GM21576 (cell line): ENCODE data around the gene ZRANB3.

Experiments
- ATAC-seq: cut with Tn5 transposase; IDR thresholded peaks from one replicate; pipeline ENCODE4 v1.9.1; 2021; ENCODE audit warnings: mild to moderate bottlenecking, moderate library complexity; ENCODE audit not compliant: unreplicated experiment

Gene ZRANB3

GRCh38 chr2:135183822-135184221, 347.2 kb downstream of the ZRANB3 start:
- no peak for ATAC-seq

DNA sequence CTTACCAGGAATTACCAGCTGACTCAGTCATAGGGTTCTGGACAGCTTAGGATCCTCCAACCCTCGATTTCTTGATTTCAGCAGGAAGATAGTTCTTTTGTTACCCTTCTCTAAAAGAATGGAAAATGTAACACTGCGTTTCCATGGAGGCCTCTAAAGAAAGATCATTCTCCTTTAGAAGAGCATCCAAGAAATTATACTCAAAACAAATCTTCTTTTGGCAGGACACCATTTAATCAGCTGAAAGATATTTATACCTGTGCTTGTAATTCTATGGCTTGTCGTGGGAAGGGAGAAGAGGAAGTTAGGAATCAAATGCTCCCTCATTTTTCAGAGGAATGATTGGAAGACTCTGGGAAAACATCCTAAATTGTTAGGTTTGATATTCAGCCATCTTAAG, 348.4 kb downstream of the ZRANB3 start:
- no peak for ATAC-seq

DNA sequence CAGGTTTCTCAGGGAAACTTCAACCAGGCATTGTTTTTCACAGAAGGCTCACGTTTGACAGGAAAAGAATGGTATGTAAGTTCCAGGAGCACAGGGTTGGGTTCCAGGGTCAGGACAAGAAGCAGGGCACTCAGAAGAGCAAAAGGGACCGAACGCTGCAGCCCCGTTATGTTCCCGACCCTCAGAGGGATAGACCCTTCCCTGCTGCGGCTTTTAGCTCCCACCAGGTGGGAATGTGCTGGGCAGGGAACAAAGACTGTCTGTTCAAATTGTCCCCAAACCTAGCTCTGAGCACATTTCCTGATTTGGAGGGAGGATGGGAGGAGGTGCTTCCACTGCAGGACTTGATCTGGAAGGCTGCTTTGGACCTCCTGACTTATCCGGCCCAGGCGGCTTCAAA, 348.8 kb downstream of the ZRANB3 start:
- ATAC-seq: no peak

DNA sequence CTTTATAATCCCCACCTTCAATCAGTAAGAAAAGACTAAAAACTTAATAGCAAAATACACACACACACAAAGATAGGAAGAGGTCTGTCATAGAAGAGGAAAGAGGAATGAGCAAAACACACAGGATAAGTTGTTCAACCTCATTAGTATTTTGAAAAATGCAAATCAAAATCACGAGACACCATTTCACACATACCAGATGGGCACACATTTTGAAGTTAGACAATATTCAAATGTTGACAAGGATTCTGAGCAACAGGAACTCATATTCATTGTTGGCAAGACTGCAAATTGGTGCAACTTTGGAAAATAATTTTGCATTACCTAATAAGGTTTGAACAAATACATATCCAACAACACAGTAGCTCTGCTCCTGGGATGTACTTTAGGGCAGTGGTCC, 351.3 kb downstream of the ZRANB3 start:
- no peak for ATAC-seq

GRCh38 chr2:135175177-135175576, 355.8 kb downstream of the ZRANB3 start:
- no peak for ATAC-seq

- no peak for ATAC-seq
Observed at GRCh38 chr2:135174810-135175093, 356.3 kb downstream of the ZRANB3 start.

GRCh38 chr2:135174049-135174809, 356.8 kb downstream of the ZRANB3 start:
- ATAC-seq: no peak

GRCh38 chr2:135169900-135170753, 360.9 kb downstream of the ZRANB3 start:
- no peak for ATAC-seq

- ATAC-seq: no peak
Observed at GRCh38 chr2:135168204-135168856, 362.7 kb downstream of the ZRANB3 start.

DNA sequence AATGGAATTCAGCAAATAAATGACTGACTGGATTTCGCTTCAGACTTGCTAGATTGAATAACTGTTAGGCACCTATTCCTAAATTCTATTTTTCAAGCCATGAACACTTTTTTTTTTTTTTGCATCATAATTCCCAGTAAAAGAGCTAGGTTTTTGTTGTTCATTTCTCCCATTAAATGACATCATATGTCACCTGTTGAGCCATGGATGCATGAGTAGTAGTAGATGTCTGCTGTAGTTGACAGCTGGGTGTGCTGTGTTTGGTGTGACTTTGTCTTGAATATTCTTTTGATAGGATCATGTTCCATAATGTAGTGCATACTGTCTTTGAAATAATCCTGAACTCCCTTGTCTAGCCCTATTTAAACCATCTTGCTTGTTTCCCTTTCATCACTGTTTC, 363.7 kb downstream of the ZRANB3 start:
- ATAC-seq: no peak

DNA sequence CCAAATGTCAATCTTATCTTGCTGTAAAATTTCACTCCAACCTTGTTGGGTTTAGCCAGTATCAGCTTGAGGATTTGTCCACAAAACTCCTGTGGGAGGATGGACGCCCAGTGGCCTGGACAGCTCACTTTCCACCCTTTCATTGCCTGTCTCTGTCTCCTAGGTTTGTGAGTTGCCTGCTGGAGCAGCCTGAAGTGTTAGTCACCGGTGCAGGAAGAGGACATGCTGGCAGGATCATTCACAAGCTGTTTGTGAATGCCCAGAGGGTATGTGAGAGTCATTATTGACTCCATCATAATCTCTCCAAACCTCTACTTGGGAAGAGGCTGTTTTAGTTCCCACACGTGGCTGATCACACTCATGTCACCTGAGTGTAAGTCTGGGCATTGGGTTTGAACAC, 366.6 kb downstream of the ZRANB3 start:
- ATAC-seq: no peak

- no peak for ATAC-seq
Observed at GRCh38 chr2:135163901-135164300, 367.1 kb downstream of the ZRANB3 start.

DNA sequence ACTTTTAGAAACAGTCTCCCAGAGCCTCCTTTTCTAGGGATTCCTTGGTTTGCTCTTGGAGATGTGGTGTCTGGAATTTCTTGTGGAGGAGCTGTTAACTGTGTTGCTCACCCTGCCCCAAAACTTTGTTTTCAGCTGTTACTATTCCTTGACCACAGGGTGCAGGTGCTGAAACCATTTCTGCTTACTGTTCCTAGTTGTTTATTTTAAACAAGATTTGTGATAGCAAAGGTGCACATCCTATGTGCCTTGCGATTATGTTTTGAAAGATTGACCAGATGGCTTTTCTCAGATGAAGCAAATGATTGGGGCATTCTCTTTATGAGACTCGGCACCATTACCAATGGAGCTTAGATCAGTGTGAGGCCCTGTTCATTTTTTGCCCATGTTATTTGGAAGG, 367.7 kb downstream of the ZRANB3 start:
- no peak for ATAC-seq

DNA sequence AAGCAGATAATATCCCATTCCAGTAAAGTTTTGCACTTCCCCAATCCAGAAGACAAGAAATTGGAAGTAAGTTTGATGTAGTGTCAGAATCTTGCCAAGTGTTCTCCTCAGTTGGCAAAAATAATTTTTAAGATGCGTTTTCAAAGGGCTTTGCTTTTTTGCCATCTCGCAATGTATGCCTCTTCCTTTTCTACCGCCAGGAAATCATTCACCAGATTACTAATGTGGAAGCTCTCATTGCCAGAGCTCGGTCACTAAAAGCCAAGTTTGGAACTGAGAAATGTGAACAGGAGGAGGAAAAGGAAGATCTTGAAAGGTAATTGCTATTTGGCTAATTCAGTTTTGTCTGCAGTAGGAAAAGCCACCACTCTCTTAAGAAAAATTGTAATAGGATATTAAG, 368.2 kb downstream of the ZRANB3 start:
- no peak for ATAC-seq

DNA sequence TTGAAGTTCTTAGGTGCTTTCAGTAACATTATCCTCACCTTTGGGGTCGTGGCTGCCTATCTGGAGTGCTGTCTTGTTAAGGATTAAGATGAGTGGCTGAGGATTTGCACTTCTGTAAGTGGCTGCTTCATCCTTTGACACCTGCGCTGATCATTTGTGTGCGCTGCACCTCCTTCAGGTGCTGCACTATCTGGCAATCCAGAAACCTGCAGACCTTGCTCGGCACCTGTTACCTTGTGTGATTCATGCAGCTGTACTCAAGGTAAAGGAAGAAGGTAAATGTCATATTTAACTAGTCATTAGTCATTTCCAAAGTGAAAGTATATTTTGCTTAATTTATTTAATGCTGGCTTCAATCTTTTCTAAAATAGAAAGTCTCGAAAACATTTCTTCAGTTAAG, 368.6 kb downstream of the ZRANB3 start:
- ATAC-seq: no peak

DNA sequence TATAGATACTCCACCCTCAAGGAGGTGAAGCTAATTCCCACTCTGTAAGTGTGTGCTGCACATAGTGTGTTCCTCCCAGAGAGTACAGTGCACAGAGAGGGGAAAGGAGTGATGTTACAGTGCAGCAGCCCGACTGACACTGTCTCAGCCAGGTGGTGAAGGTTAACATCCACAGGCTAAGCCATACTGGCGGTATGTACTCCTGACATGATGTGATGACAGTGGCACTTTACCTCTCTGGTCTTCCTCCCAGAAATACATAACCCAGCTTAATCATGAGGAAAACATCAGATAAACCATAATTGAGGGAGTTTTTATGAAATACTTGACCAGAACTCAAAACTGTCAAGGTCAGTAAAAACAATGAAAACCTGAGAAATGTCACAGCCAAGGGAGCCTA, 371.8 kb downstream of the ZRANB3 start:
- ATAC-seq: no peak

DNA sequence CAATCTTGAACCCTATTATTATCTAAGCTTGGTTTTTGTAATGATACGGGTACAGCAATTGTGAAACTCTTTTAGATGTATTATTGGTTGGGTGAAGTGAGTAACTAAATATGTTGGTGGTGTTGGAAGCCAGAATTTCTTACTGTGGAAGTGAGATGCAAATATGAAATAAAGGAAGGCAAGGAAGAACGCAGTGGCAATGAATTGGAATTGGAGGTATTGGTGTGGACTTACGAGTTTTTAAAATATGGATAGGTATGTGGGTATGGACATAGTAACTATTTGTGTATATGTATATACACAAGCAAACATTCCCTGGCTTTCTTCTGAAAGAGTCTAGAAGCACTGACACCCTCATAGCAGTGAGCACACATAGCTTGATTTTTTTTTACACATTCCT, 373.2 kb downstream of the ZRANB3 start:
- ATAC-seq: no peak

DNA sequence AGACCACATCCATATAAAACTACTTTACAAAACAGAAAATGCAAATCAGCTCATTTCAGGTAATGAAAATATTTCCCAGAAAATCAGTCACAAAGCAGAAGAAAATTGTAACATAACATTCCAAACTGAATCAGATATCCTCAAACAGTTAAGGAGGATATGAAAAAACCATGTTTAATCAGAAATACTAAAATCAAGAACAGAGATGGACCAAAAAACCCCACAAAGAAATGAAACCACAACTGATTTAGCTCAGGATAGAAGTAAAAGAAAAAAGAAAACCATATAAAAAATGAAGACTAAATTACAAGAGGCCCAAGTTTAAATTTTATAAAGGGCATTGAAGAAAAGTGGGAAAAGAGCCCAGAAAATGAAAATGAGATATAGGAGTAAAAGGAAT, 376.1 kb downstream of the ZRANB3 start:
- no peak for ATAC-seq

DNA sequence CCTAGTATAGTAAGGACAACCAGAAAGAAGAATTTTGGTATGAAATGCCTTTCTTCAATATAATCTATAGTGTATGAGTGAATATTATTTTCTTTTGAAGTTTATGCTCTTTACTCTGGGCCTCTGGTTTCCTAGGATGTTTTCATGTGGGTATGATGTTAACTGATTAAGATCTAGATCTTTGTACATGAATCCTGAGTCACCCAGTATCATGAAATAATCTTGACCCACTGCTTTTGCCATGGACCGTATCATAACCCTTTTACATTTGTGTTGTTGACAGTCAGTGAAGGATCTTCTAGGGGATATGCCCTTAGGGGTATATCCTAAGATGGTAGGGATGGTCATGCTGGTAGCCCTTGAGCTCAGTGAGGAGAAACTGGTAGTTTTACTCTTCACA, 378.7 kb downstream of the ZRANB3 start:
- ATAC-seq: no peak

DNA sequence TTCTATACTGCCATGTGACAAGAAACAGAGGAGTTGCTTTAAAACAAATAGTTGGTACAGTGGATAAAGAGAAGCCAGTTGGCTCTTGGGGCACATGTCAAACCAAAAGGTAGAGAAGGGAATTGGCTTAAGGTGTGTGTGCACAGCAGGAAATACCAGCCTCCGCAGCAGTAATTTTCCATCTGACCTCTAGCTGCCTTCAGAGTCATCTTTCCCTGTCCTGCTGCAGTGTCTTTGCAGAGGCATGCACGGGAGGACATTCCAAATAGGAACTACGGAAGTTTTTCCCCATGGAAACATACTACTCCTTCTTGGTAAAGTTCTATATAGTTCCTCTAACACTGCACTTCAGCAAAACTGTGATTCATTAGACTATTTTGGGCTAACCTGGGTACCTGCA, 379.4 kb downstream of the ZRANB3 start:
- ATAC-seq: no peak

DNA sequence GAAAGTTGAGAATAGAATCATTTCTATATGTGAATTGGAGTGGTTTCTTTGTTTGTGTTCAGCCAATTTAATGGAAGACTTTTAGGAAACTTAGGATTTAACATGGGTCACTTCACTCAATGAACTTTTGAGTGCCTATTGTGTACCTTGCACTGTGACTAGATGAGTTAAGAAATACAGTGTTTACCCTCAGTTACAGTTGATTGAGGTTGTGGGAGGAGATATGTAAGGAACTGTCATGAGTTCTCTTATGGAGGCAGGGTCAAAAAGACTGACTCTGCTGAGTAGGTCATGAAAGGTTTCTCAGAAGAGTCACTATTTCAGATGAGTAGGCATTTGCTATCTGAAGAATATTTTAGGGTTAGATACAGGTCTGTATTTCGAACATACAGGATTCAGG, 380.3 kb downstream of the ZRANB3 start:
- ATAC-seq: no peak

DNA sequence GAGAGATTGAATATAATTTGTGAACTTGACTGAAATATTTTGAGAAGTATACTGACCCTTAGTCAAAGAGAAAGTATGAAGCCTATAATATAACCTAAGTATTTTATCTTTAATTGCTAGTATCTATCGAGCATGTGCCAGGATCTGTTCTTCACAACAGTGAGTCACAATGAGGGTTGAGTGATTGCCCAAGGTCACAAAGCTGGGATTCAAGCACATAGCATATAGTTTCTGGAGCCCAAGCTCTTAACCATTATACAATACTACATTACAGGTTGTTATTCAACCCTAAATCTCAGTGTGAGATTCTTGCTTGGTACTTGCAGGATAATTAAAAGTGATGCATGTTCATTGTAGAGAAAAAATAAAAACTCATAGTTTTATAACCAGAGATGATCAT, 381.8 kb downstream of the ZRANB3 start:
- no peak for ATAC-seq
